Stimulated activated CD4-positive, alpha-beta T cell treated with anti-CD3 and anti-CD28 coated beads, Interleukin-2, amount 100 ng/mL, for 48 hours (primary cell): ENCODE results near the gene SMCO4.
A peak's percentile ranks its signal among the peaks of the same experiment; 100 is the strongest.
"Not testable (repeated sequence)": the region's sequence is repeated elsewhere in the genome, so short reads cannot be mapped to it uniquely, and the experiment has no call there.

Experiments
- DNase-seq, 2 donors: peaks; one replicate each; pipeline ENCODE4 v3.0.0-alpha.2; 2020

The SMCO4 gene

DNA sequence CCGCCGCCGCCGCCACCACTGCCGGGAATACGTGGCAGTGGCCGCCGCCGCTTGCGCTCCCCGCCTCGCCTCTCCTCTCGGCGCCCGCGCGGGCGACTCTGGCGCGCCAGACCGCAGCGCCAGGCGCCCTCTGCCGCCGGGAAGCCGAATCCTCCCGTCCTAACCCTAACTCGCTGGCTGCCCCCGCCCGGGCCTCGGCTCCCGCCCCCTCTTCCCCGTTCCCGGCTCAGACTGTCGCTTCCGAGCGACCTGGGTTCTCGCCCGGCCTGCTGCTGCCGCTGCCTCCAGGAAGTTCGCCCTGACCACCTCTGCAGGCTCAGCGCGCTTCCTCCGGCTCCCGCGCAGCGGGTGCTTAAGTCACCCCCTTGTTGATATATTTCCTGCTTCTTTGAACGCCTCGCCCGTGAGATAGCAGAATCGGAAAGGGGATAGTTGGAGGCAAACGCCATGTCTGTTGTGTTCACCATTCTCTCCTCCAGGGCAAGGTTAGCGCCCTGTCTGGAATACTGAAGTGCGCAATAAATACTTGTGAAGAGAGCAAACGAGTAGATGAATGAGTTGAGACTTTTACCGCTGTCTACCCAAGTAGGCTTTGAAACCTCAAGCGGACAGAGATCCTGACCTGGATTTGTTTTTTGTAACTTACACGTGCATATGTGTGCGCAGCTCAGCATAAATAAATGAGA lies at the start of gene SMCO4:
Gene SMCO4, minus strand, starts transcription at position 100 of the 686 bp plus-strand sequence. CDS start 64,202 bp downstream, outside the sequence.
- DNase-seq = peak; percentile 62 to 70

DNA sequence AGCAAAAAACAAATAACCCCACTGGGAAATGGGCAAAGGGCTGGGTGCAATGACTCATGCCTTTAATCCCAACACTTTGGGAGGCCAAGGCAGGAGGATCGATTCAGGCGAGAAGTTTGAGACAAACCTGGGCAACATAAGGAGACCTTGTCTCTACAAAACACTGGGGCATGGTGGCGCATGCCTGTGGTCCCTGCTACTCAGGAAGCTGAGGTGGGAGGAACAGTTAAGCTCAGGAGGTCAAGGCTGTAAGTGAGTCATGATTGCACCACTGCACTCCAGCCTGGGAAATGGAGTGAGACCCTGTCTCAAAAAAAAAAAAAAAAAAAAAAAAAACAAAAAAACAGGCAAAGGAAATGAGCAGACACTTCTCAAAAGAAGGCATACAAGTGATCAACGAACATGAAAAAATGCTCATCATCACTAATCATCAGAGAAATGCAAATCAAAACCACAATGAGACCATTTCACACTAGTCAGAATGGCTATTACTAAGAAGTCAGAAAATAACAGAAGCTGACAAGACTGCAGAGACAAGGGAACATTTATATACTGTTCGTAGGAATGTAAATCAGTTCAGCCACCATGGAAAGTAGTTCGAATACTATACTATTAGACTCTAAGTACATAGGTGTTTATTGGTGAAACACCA lies 48.2 kb upstream of the SMCO4 start:
- DNase-seq = no peak

- no peak for DNase-seq
These were observed 46.2 kb upstream of the SMCO4 start for GRCh38 chr11:93589347-93589746.

GRCh38 chr11:93587858-93588581 lies 44.8 kb upstream of the SMCO4 start:
- DNase-seq = no peak

- DNase-seq = not testable (repeated sequence)
These were observed 44.2 kb upstream of the SMCO4 start for GRCh38 chr11:93587425-93587824.

DNA sequence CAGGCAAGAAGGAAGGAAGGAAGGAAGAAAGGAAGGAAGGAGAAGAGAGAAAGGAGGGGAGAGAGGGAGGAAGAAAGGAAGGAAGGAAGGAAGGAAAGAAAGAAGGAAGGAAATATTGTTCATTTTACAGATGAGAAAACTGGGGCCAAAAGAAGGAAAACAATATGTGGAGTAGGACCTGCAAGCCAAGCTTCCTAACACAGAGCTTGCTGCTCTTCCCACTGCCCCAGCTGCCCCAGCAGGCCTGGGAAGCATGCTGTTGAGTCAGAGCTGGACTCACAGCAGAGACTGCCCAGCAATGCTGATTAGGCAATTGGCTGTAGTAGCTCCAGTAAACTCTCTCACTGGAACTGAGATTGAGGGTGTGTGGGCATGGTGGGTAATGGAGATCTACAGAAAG lies 42.6 kb upstream of the SMCO4 start:
- no peak for DNase-seq

DNA sequence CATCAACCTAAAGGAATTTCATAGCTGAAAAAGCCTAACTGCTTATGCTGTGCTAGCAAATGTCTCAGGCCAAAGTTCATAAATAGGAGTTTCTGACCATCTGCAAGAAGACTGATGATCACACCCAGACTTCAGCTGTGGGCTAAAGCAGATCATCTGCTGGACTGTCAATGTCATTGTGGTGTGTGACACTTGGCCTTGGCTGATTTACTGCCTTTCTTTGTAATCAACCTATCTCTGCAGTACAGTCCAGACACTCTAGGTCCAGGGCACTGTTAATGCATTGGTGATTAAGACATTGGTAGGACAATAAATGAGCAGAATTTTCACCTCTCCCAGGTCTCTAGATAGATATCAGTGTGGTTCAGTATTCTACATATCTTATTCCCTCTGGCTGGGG lies 40.3 kb upstream of the SMCO4 start:
- DNase-seq = no peak

DNA sequence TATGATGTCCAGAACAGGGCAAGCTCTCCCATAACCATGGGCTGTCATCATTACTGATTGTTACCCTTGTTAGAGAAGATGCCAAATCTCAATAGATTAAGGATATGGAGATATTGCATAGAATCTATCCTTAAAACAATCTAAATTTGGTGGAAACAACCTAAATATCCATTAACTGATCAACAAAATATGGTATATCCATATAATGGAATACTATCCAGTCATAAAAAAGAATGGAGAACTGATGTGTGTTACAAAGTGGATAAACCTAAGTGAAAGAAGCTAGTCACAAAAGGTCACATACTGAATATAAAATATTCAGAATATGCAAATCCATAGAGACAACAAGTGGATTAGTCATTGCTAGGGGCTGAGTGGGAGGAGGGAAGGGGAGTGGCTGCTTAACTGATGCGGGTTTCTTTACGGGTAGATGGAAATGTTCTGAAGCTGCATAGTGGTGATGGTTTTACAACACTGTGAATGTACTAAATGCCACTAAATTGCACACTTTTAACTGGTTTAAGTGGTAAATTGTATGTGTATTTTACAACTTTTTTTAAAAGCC lies 36.1 kb upstream of the SMCO4 start:
- no peak for DNase-seq

GRCh38 chr11:93577286-93577685 lies 34.1 kb upstream of the SMCO4 start:
- DNase-seq = no peak

DNA sequence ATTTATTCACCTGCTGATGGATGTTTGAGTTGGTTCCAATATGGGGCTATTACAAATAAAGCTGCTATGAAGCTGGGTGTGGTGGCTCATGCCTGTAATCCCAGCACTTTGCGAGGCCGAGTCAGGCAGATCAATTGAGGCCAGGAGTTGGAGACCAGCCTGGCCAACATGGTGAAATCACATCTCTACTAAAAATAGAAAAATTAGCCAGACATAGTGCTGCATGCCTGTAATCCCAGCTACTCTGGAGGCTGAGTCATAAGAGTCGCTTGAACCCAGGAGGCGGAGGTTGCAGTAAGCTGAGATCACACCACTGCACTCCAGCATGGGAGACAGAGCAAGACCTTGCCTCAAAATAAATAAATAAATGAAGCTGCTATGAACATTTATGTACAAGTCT lies 33.7 kb upstream of the SMCO4 start:
- not testable (repeated sequence) for DNase-seq

DNA sequence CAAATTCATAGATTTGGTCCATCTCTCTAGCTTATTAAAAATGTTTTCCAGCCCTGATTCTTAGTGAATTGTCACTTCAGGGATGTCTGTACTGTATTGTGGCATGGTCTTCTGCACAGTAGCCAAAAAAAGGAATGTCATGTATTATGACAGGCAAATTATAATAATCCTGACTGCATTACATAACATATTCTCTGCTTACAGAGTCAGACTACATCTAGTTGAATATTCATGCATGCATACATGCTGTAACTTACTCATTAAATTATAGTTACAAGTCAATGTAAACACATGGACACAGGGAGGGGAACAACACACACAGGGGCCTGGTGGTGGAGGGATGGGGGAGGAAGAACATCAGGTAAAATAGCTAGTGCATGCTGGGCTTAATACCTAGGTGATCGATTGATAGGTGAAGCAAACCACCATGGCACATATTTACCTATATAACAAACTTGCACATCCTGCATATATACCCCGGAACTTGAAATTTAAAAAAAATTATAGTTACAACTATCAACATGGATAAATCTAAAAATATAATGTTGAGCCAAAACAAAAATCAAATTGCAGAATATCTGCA lies 31.5 kb upstream of the SMCO4 start:
- DNase-seq = no peak

DNA sequence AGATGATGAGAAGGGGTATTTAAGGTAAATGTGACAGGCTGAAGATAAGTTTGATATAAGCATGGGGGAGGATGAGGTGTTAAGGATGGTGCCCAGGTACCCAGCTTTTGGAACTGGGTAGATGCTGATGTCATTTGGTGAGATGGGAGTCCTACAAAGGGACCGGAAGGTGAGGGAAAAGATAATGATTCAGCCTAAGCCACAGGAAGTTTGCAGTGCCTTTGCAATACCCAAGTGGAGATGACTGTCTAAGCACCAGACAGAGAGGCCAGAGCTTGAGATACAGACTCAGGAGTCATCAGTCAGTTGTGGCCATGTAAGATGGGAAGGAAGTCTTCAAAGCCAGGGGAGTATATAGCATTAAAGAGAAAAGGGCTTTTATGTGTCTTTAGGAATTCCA lies 30.0 kb upstream of the SMCO4 start:
- no peak for DNase-seq

GRCh38 chr11:93572621-93573020 lies 29.4 kb upstream of the SMCO4 start:
- no peak for DNase-seq

DNA sequence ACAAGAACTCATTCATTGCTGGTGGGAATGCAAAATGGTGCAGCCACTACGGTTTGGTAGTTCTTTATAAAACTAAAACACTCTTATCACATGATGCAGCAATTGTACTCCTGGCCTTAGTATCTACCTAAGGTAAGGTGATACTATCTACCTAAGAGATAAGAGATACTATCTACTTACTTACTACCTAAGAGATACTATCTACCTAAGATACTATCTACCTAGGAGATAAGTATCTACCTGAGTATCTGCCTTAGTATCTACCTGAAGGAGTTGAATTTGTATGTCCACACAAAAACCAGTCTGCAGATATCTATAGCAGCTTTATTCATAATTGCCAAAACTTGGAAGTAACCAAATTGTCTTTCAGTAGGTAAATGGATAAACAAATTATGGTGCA lies 29.0 kb upstream of the SMCO4 start:
- DNase-seq = no peak

GRCh38 chr11:93571612-93572011 lies 28.4 kb upstream of the SMCO4 start:
- DNase-seq = no peak

- DNase-seq = no peak
These were observed 27.7 kb upstream of the SMCO4 start for GRCh38 chr11:93570759-93571413.

- no peak for DNase-seq
These were observed 26.3 kb upstream of the SMCO4 start for GRCh38 chr11:93569496-93569895.

GRCh38 chr11:93568726-93569125 lies 25.5 kb upstream of the SMCO4 start:
- DNase-seq = no peak

- DNase-seq = no peak
These were observed 24.3 kb upstream of the SMCO4 start for GRCh38 chr11:93567401-93567895.

GRCh38 chr11:93564895-93565294 lies 21.7 kb upstream of the SMCO4 start:
- DNase-seq = no peak

DNA sequence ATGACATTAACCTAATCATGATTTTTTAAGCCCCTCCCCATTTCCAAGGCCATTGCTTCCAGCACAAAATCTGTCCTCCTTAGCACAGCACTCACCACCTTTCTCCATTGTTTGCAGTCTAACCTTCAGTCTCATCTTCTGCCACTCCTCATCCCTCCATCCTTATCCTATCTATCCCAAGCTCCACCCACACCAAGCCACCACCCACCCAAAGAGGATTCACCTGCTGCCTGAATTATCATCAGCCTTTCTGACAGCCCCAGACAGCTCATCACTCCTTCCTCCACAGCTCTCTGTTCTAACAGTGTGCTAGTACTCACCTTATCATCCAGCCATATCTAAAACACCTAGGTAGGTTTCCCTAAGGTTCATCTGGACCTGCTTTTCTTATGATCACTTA lies 20.7 kb upstream of the SMCO4 start:
- no peak for DNase-seq

GRCh38 chr11:93560199-93560932 lies 17.2 kb upstream of the SMCO4 start:
- no peak for DNase-seq
